Endothelial cell of umbilical vein (primary cell): ENCODE measurements around the gene SNAI3. TPM values are rescaled to one million over a fixed set of nuclear protein-coding genes. Genes with fewer than 3 reads are reported as not detected.

Experiments
- BruUV-seq: library from RNA; stranded (reverse); fragments of 400-500 nt; replicated peaks from 2 replicates; lab custom pipeline; 2021; lab: Mats Ljungman, UMichigan
- CTCF ChIA-PET: fragments of 300-600, 350-600 bp; sonication (Branson Sonifier 250); formaldehyde crosslinking; loops from one replicate; lab custom pipeline; 2021; ENCODE audit warnings: antibody characterized with exemption, inconsistent platforms; lab: Charles Lee
- POLR2A ChIA-PET: fragments of 300-600, 350-600 bp; sonication (Branson Sonifier 250); formaldehyde crosslinking; loops from one replicate; lab custom pipeline; 2021; ENCODE audit warnings: antibody characterized with exemption, inconsistent platforms; lab: Charles Lee
- DNase-seq: peaks from one replicate; pipeline ENCODE4 v3.0.0-alpha.2; 2011; ENCODE audit warnings: low read depth, low spot score
- FAIRE-seq: peaks from 2 replicates; lab custom pipeline; 2011; peaks lifted over from hg19 to GRCh38; lab: Jason Lieb, UNC
- H2AFZ ChIP-seq: 2 replicates; pipeline ENCODE4 v1.6.0; 2012; ENCODE audit warnings: low read depth, low read length, control low read depth, inconsistent platforms
- H3K27ac ChIP-seq: 2 replicates; pipeline ENCODE4 v1.5.1; 2011; ENCODE audit warnings: low read depth, mild to moderate bottlenecking, control low read depth, low read length, moderate library complexity; ENCODE audit not compliant: insufficient read depth
- H3K27me3 ChIP-seq, 2 experiments: 2 replicates each; pipeline versions ENCODE4 v1.6.0 to v1.6.1; 2011; ENCODE audit warnings: low read length in 2 of 2, mixed read lengths in 1 of 2; ENCODE audit not compliant: control insufficient read depth in 2 of 2, insufficient read depth in 2 of 2
- H3K36me3 ChIP-seq, 2 experiments: 2 replicates in 1 of 2; 3 replicates in 1 of 2; pipeline ENCODE4 v1.5.1; 2011; ENCODE audit warnings: low read length in 2 of 2, mild to moderate bottlenecking in 1 of 2, moderate library complexity in 1 of 2; ENCODE audit not compliant: control insufficient read depth in 2 of 2, insufficient read depth in 2 of 2; ENCODE audit errors: extremely low read depth in 1 of 2
- H3K4me1 ChIP-seq: 3 replicates; pipeline ENCODE4 v1.5.1; 2011; ENCODE audit warnings: mild to moderate bottlenecking, low read length; ENCODE audit not compliant: control insufficient read depth, insufficient read depth; ENCODE audit errors: extremely low read depth
- H3K4me2 ChIP-seq: 2 replicates; pipeline ENCODE4 v1.6.1; 2011; ENCODE audit warnings: low read length, control low read depth, mixed read lengths; ENCODE audit not compliant: insufficient read depth
- H3K4me3 ChIP-seq, 3 experiments: fragments of 200-600 bp in 1 of 3; sonication (generic), shearing (Covaris generic) in 1 of 3; replicated peaks in 1 of 3; 2 replicates each; pipeline ENCODE4 v1.5.1; 2011 to 2016; ENCODE audit warnings: control low read depth in 3 of 3, low read length in 3 of 3, mild to moderate bottlenecking in 2 of 3, inconsistent platforms in 1 of 3, low read depth in 1 of 3, moderate library complexity in 1 of 3; ENCODE audit not compliant: insufficient read depth in 1 of 3
- H3K79me2 ChIP-seq: 2 replicates; pipeline ENCODE4 v1.6.0; 2012; ENCODE audit warnings: low read length, inconsistent platforms; ENCODE audit not compliant: control insufficient read depth, insufficient read depth
- H3K9ac ChIP-seq: replicated peaks from 2 replicates; pipeline ENCODE3; 2011; ENCODE audit warnings: low read length, control low read depth; ENCODE audit not compliant: insufficient read depth; ENCODE audit errors: extremely low read depth
- H3K9me1 ChIP-seq: replicated peaks from 3 replicates; pipeline ENCODE4 v1.6.0; 2011; ENCODE audit warnings: mild to moderate bottlenecking, low read length; ENCODE audit not compliant: control insufficient read depth, insufficient read depth; ENCODE audit errors: extremely low read depth
- H3K9me3 ChIP-seq: replicated peaks from 2 replicates; pipeline ENCODE4 v1.5.1; 2012; ENCODE audit warnings: low read length, inconsistent platforms; ENCODE audit not compliant: control insufficient read depth, insufficient read depth
- H4K20me1 ChIP-seq: replicated peaks from 2 replicates; pipeline ENCODE3; 2011; ENCODE audit warnings: mild to moderate bottlenecking, low read length; ENCODE audit not compliant: control insufficient read depth, insufficient read depth; ENCODE audit errors: extremely low read depth
- CTCF ChIP-seq, 2 donors: IDR thresholded peaks; 1 replicate in 1 of 2; 2 replicates in 1 of 2; pipeline ENCODE4 v1.5.1; 2011; ENCODE audit warnings: low read length in 2 of 2, mild to moderate bottlenecking in 2 of 2, moderate library complexity in 2 of 2, control low read depth in 1 of 2, inconsistent platforms in 1 of 2, low read depth in 1 of 2; ENCODE audit not compliant: insufficient read depth in 1 of 2; ENCODE audit errors: extremely low read depth in 1 of 2
- EZH2 ChIP-seq: IDR thresholded peaks from 2 replicates; pipeline ENCODE4 v1.6.1; 2012; ENCODE audit warnings: borderline replicate concordance, low read depth, mild to moderate bottlenecking, moderate library complexity, low read length, inconsistent platforms; ENCODE audit not compliant: severe bottlenecking
- FOS ChIP-seq: IDR thresholded peaks from 2 replicates; pipeline ENCODE4 v1.6.1; 2011; ENCODE audit warnings: mild to moderate bottlenecking, low read length, moderate library complexity, borderline replicate concordance; ENCODE audit not compliant: insufficient read depth
- GATA2 ChIP-seq: IDR thresholded peaks from 2 replicates; pipeline ENCODE4 v1.7.0; 2011; ENCODE audit warnings: low read depth, mild to moderate bottlenecking, moderate library complexity, mixed read lengths, low read length; ENCODE audit not compliant: insufficient read length, insufficient read depth
- JUN ChIP-seq: IDR thresholded peaks from 2 replicates; pipeline ENCODE4 v1.6.1; 2011; ENCODE audit warnings: borderline replicate concordance, low read depth; ENCODE audit not compliant: insufficient read length, insufficient read depth
- MAX ChIP-seq: IDR thresholded peaks from 2 replicates; pipeline ENCODE4 v1.6.1; 2011; ENCODE audit not compliant: insufficient read depth, insufficient read length
- MYC ChIP-seq: IDR thresholded peaks from one replicate; pipeline ENCODE4 v1.6.1; 2011; ENCODE audit warnings: mild to moderate bottlenecking, low read depth, low read length
- POLR2A ChIP-seq: IDR thresholded peaks from 2 replicates; pipeline ENCODE4 v1.6.1; 2012; ENCODE audit warnings: low read depth, mild to moderate bottlenecking, control low read depth, low read length
- POLR2AphosphoS5 ChIP-seq: IDR thresholded peaks from 2 replicates; pipeline ENCODE4 v1.6.1; 2012; ENCODE audit warnings: low read depth, mild to moderate bottlenecking, control low read depth, low read length, moderate library complexity; ENCODE audit not compliant: insufficient read depth
- dilution Hi-C: fragments of 300-500 bp; cut with MboI; formaldehyde crosslinking; loops from one replicate; pipeline ENCODE4 v1.15.0; 2019; ENCODE audit warnings: low sequenced_read_pairs; ENCODE audit not compliant: extremely low pct_ligation_motif_present
- intact Hi-C: fragments of 100-400 bp; cut with micrococcal nuclease; formaldehyde crosslinking; loops from one replicate; pipeline ENCODE4 v1.10.0; 2022
- polyA plus RNA-seq, 4 experiments: library from polyadenylated mRNA; depleted of rRNA in 3 of 4; stranded (reverse) in 3 of 4; unstranded in 1 of 4; fragments of >200 nt; gene quantifications; 2 replicates each; pipeline versions ENCODE4 v1.2.1 to v1.2.3, GENCODE V29; 2011 to 2012; ENCODE audit warnings: missing spikeins in 1 of 4
- total RNA-seq: library from RNA; stranded (reverse); gene quantifications from 2 replicates; pipeline ENCODE4 v1.2.3, GENCODE V29; 2021

Gene SNAI3
- total and polyA plus RNA-seq, 2 donors (not counting 3 experiments of a cell fraction or from before 2014, with no cell fraction given) = 0.30 to 0.31 TPM

GRCh38 chr16:88725609-88726407, 39.5 kb upstream of the SNAI3 start:
- ChIA-PET CTCF (no interaction called here), POLR2A (no interaction called here)
- Histone ChIP-seq H3K9me3 (no peaks in the 10 kb centered on the region), H3K9me1 (no peaks in the 10 kb centered on the region), H3K9ac (no peak overlapping the region), H3K4me2 (no peak overlapping the region), H3K4me3 (no peak overlapping the region), H4K20me1 (no peaks in the 10 kb centered on the region), H3K4me1 (no peaks in the 10 kb centered on the region), H3K27ac (no peak overlapping the region), H2AFZ (no peak overlapping the region), H3K79me2 (peaks cover 2% of the 10 kb centered on the region), H3K36me3 (peaks cover 15 to 71% of the 10 kb centered on the region in 2 experiments), H3K27me3 (no peaks in the 10 kb centered on the region)
- BruUV-seq = no TSS peak
- dilution Hi-C loops = no loop called here
- intact Hi-C loops = no loop called here
- no peak for TF ChIP-seq CTCF (IDR thresholded peaks at IDR 0.05; ENCODE audit: extremely low read depth in 1 of 2, insufficient read depth in 1 of 2, low read depth in 1 of 2, low read length in 2 of 2)
- TF ChIP-seq MYC = no peak
- no peak for TF ChIP-seq POLR2A
- TF ChIP-seq JUN = no peak
- no peak for TF ChIP-seq MAX
- no peak for TF ChIP-seq EZH2
- no peak for TF ChIP-seq POLR2AphosphoS5
- no peak for TF ChIP-seq GATA2
- no peak for TF ChIP-seq FOS
- FAIRE-seq (no peak), DNase-seq (no peak)
